ENCODE data around the gene DSCAM. TPM values are rescaled to one million over a fixed set of nuclear protein-coding genes. Genes with fewer than 3 reads are reported as not detected.

The DSCAM gene
- total RNA-seq, 1 experiment from 2014 or later: 0.13 TPM

- TF ChIP-seq USF2 (CRISPR knock-in tag; IDR thresholded peaks at IDR 0.05) (no peak), ATF3 (CRISPR knock-in tag; conservative IDR thresholded peaks at IDR 0.05) (no peak), SMAD4 (CRISPR knock-in tag; IDR thresholded peaks at IDR 0.05) (no peak), ATF2 (CRISPR knock-in tag; IDR thresholded peaks at IDR 0.05; ENCODE audit: borderline replicate concordance, low read depth) (no peak), AR (CRISPR knock-in tag; IDR thresholded peaks at IDR 0.05) (no peak), CBFB (CRISPR knock-in tag; IDR thresholded peaks at IDR 0.05; ENCODE audit: low read depth) (no peak), JAZF1 (CRISPR knock-in tag; IDR thresholded peaks at IDR 0.05) (no peak), KAT7 (CRISPR knock-in tag; IDR thresholded peaks at IDR 0.05; ENCODE audit: borderline replicate concordance) (no peak), E2F5 (CRISPR knock-in tag; IDR thresholded peaks at IDR 0.05) (no peak), ZNF121 (CRISPR knock-in tag; IDR thresholded peaks at IDR 0.05) (no peak), ERG (CRISPR knock-in tag; IDR thresholded peaks at IDR 0.05) (no peak)
Measured at GRCh38 chr21:40160911-40161310, 686.0 kb downstream of the DSCAM start (continued).

- Mint-ChIP-seq H3K4me3 (no peak overlapping the region), H3K27me3 (ENCODE audit: low read depth) (no peaks in the 10 kb centered on the region; the same call in 1 of the 2 replicates), H3K36me3 (no peaks in the 10 kb centered on the region), H3K9me3 (no peaks in the 10 kb centered on the region), H3K4me1 (peaks cover 3% of the 10 kb centered on the region), H3K27ac (no peak overlapping the region)
- DNase-seq (ENCODE audit: low spot score) (no peak), ATAC-seq (no peak)
- CTCF ChIA-PET: interaction anchor here (1.4 to 2.8 kb wide), 3 partner anchors 15 to 228 kb away, joined by 4 to 6 read pairs (median 5); no protein-coding TSS in a partner anchor
- TF ChIP-seq NFYB (CRISPR knock-in tag; conservative IDR thresholded peaks at IDR 0.05; ENCODE audit: low read depth) (no peak), RORB (CRISPR knock-in tag; IDR thresholded peaks at IDR 0.05) (no peak), ERG (CRISPR knock-in tag; IDR thresholded peaks at IDR 0.05) (no peak), ZNF263 (CRISPR knock-in tag; IDR thresholded peaks at IDR 0.05; ENCODE audit: low read depth) (no peak)
- POLR2A ChIA-PET: no interaction called here
Measured at GRCh38 chr21:40158366-40158765, 688.6 kb downstream of the DSCAM start.

GRCh38 chr21:40155563-40155962, 691.4 kb downstream of the DSCAM start:
- Mint-ChIP-seq H3K36me3 (no peaks in the 10 kb centered on the region), H3K27me3 (ENCODE audit: low read depth) (no peaks in the 10 kb centered on the region; the same call in 1 of the 2 replicates), H3K4me3 (no peak overlapping the region), H3K27ac (no peak overlapping the region), H3K4me1 (peaks cover 5% of the 10 kb centered on the region), H3K9me3 (no peaks in the 10 kb centered on the region)
- TF ChIP-seq NFE2L1 (CRISPR knock-in tag; IDR thresholded peaks at IDR 0.05): no peak
- ATAC-seq (no peak), DNase-seq (ENCODE audit: low spot score) (no peak)
- ChIA-PET POLR2A (no interaction called here), CTCF (no interaction called here)
